Naive thymus-derived CD4-positive, alpha-beta T cell (primary cell): ENCODE data around the gene TEF. TPM values are rescaled to one million over a fixed set of nuclear protein-coding genes. Genes with fewer than 3 reads are reported as not detected.

ENCODE experiments used
- ATAC-seq: fragments of 150-1000 bp; cut with Tn5 transposase; 2 replicates; pipeline ENCODE4 v1.10.0; 2021; ENCODE audit warnings: mild to moderate bottlenecking, moderate library complexity
- CTCF ChIA-PET: fragments of 350-600 bp; sonication (Branson Sonifier 250); formaldehyde crosslinking; loops from one replicate; lab custom pipeline; 2021; ENCODE audit warnings: antibody characterized with exemption; lab: Charles Lee
- POLR2A ChIA-PET: fragments of 350-600 bp; sonication (Branson Sonifier 250); formaldehyde crosslinking; loops from one replicate; lab custom pipeline; 2021; ENCODE audit warnings: antibody characterized with exemption, inconsistent platforms; lab: Charles Lee
- DNase-seq, 9 donors: peaks; one replicate each; pipeline versions ENCODE4 v3.0.0 to v3.0.0-alpha.2; 2020 to 2022; ENCODE audit warnings: mixed read lengths in 1 of 9
- H3K27ac ChIP-seq: one replicate; pipeline ENCODE4 v1.7.0; 2013; ENCODE audit warnings: mild to moderate bottlenecking, low read depth, low read length, moderate library complexity
- H3K27me3 ChIP-seq, 2 donors: one replicate each; pipeline ENCODE4 v1.7.0; 2013; ENCODE audit warnings: low read length in 2 of 2, mild to moderate bottlenecking in 2 of 2, moderate library complexity in 2 of 2; ENCODE audit not compliant: control insufficient read depth in 2 of 2, insufficient read depth in 2 of 2
- H3K36me3 ChIP-seq, 3 experiments: 1 replicate in 2 of 3; 2 replicates in 1 of 3; pipeline ENCODE4 v1.7.0; 2013; ENCODE audit warnings: low read length in 3 of 3, mild to moderate bottlenecking in 3 of 3, moderate library complexity in 1 of 3; ENCODE audit not compliant: insufficient read depth in 3 of 3, control insufficient read depth in 2 of 3
- H3K4me1 ChIP-seq, 2 donors: one replicate each; pipeline ENCODE4 v1.7.0; 2013; ENCODE audit warnings: low read length in 2 of 2, mild to moderate bottlenecking in 2 of 2, moderate library complexity in 1 of 2; ENCODE audit not compliant: control insufficient read depth in 2 of 2, insufficient read depth in 2 of 2
- H3K4me3 ChIP-seq: 2 replicates; pipeline ENCODE4 v1.7.0; 2013; ENCODE audit warnings: mild to moderate bottlenecking, low read length
- H3K9me3 ChIP-seq, 3 experiments: 1 replicate in 2 of 3; 2 replicates in 1 of 3; pipeline ENCODE4 v1.7.0; 2013; ENCODE audit warnings: low read length in 3 of 3; ENCODE audit not compliant: control insufficient read depth in 2 of 3
- H3K27ac Mint-ChIP-seq, 9 donors: one replicate each; pipeline ENCODE4 v1.8.0; 2020 to 2022; ENCODE audit warnings: mixed read lengths in 9 of 9, mild to moderate bottlenecking in 8 of 9, moderate library complexity in 5 of 9, inconsistent platforms in 2 of 9
- H3K27me3 Mint-ChIP-seq, 5 donors: one replicate each; pipeline ENCODE4 v1.8.0; 2021 to 2022; ENCODE audit warnings: mixed read lengths in 5 of 5, mild to moderate bottlenecking in 1 of 5
- H3K36me3 Mint-ChIP-seq, 5 donors: one replicate each; pipeline ENCODE4 v1.8.0; 2020 to 2022; ENCODE audit warnings: mixed read lengths in 5 of 5, mild to moderate bottlenecking in 3 of 5, inconsistent platforms in 1 of 5
- H3K4me1 Mint-ChIP-seq, 7 donors: one replicate each; pipeline ENCODE4 v1.8.0; 2020 to 2022; ENCODE audit warnings: mixed read lengths in 7 of 7, mild to moderate bottlenecking in 3 of 7, inconsistent platforms in 1 of 7
- H3K4me3 Mint-ChIP-seq, 10 donors: one replicate each; pipeline ENCODE4 v1.8.0; 2020 to 2022; ENCODE audit warnings: mild to moderate bottlenecking in 10 of 10, mixed read lengths in 10 of 10, moderate library complexity in 6 of 10, inconsistent platforms in 2 of 10
- H3K9me3 Mint-ChIP-seq, 11 donors: one replicate each; pipeline ENCODE4 v1.8.0; 2020 to 2022; ENCODE audit warnings: mixed read lengths in 11 of 11, mild to moderate bottlenecking in 4 of 11, inconsistent platforms in 1 of 11, moderate library complexity in 1 of 11
- intact Hi-C, 2 donors: fragments of 100-400 bp; cut with micrococcal nuclease; formaldehyde crosslinking; loops; one replicate each; pipeline ENCODE4 v1.15.1; 2023
- polyA plus RNA-seq, 2 donors: library from polyadenylated mRNA; unstranded; fragments of 300-500 nt; fragmentation: Illumina TruSeq; gene quantifications; one replicate each; pipeline ENCODE4 v1.2.3, GENCODE V29; 2021
- total RNA-seq, 6 experiments: library from RNA in 5 of 6; stranded (reverse) in 5 of 6; gene quantifications; 1 replicate in 5 of 6; 2 replicates in 1 of 6; pipeline ENCODE4 v1.2.3 and lab custom pipeline; 2021 to 2026

The TEF gene
- total and polyA plus RNA-seq, 7 experiments from 2014 or later: 3.5 to 8.4 (median 6.2) TPM

GRCh38 chr22:41344189-41344788 lies 37.5 kb upstream of the TEF start:
- intact Hi-C loops: no loop called here
- no peak overlapping the region for H3K27ac ChIP-seq
- Mint-ChIP-seq H3K4me3 (no peak overlapping the region), H3K4me1 (peaks cover 0 to 6% (median 0%) of the 10 kb centered on the region in 7 donors), H3K36me3 (peaks cover 0 to 24% (median 6%) of the 10 kb centered on the region in 5 donors), H3K9me3 (no peaks in the 10 kb centered on the region), H3K27me3 (no peaks in the 10 kb centered on the region), H3K27ac (peak overlapping the region in 1 of 9 donors; percentile 33)
- POLR2A ChIA-PET: no interaction called here
- no peaks in the 10 kb centered on the region for H3K27me3 ChIP-seq
- H3K4me3 ChIP-seq: no peak overlapping the region
- DNase-seq: no peak
- peaks cover 0 to 93% (median 42%) of the 10 kb centered on the region in 3 experiments for H3K36me3 ChIP-seq
- H3K9me3 ChIP-seq: no peaks in the 10 kb centered on the region
- no peaks in the 10 kb centered on the region for H3K4me1 ChIP-seq
- ATAC-seq: no peak
- CTCF ChIA-PET: no interaction called here

DNA sequence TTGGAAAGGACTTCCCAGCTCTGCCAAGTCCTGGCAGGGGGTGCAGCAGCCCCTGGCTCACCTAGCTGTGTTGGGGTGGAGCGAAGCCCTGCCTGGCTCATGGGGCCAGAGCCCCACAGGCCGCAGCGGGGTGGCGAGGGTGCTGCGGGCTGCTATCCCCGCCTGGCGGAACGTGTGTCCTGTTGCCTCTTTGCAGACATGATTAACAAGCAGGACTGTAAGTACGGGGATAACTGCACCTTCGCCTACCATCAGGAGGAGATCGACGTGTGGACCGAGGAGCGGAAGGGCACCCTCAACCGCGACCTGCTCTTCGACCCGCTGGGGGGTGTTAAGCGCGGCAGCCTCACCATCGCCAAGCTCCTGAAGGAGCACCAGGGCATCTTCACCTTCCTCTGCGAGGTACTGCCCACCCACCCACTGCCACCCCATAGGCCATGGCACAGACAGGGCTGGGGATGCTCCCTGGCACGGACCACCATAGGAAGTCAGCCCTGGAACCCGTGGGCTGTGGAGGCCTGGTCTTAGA lies 35.9 kb upstream of the TEF start:
- Histone ChIP-seq H3K4me1 (no peaks in the 10 kb centered on the region), H3K36me3 (peaks cover 0 to 93% (median 41%) of the 10 kb centered on the region in 3 experiments), H3K27me3 (no peaks in the 10 kb centered on the region), H3K4me3 (no peak overlapping the region), H3K27ac (no peak overlapping the region), H3K9me3 (no peaks in the 10 kb centered on the region)
- Mint-ChIP-seq H3K27me3 (no peaks in the 10 kb centered on the region), H3K36me3 (peaks cover 0 to 31% (median 13%) of the 10 kb centered on the region in 5 donors), H3K9me3 (no peaks in the 10 kb centered on the region), H3K4me3 (no peak overlapping the region), H3K27ac (no peak overlapping the region), H3K4me1 (peaks cover 0 to 9% (median 0%) of the 10 kb centered on the region in 7 donors)
- no peak for ATAC-seq
- no peak for DNase-seq
- ChIA-PET POLR2A (no interaction called here), CTCF (no interaction called here)
- intact Hi-C loops: no loop called here

- H3K4me1 Mint-ChIP-seq: peaks cover 0 to 3% (median 0%) of the 10 kb centered on the region in 7 donors
- no peaks in the 10 kb centered on the region for H3K27me3 Mint-ChIP-seq
- intact Hi-C loops: no loop called here
- H3K36me3 Mint-ChIP-seq: peaks cover 0 to 36% (median 15%) of the 10 kb centered on the region in 5 donors
- DNase-seq (no peak), ATAC-seq (no peak)
- no peak overlapping the region for H3K4me3 Mint-ChIP-seq
- H3K9me3 ChIP-seq: no peaks in the 10 kb centered on the region
- ChIA-PET POLR2A (no interaction called here), CTCF (interaction anchor here (0.7 kb wide), 1 partner anchor 234 kb away, joined by 3 read pairs; no protein-coding TSS in a partner anchor)
- no peaks in the 10 kb centered on the region for H3K9me3 Mint-ChIP-seq
- H3K4me3 ChIP-seq: no peak overlapping the region
- H3K27ac ChIP-seq: no peak overlapping the region
- no peak overlapping the region for H3K27ac Mint-ChIP-seq
- no peaks in the 10 kb centered on the region for H3K27me3 ChIP-seq
- no peaks in the 10 kb centered on the region for H3K4me1 ChIP-seq
- peaks cover 0 to 97% (median 38%) of the 10 kb centered on the region in 3 experiments for H3K36me3 ChIP-seq
Measured at GRCh38 chr22:41347066-41347859, 34.5 kb upstream of the TEF start.

- Mint-ChIP-seq H3K36me3 (peaks cover 0 to 31% (median 13%) of the 10 kb centered on the region in 5 donors), H3K9me3 (no peaks in the 10 kb centered on the region), H3K4me1 (peaks cover 0 to 3% (median 0%) of the 10 kb centered on the region in 7 donors), H3K27ac (peak overlapping the region in 1 of 9 donors; percentile 5), H3K4me3 (no peak overlapping the region), H3K27me3 (no peaks in the 10 kb centered on the region)
- no peaks in the 10 kb centered on the region for H3K4me1 ChIP-seq
- no peak overlapping the region for H3K4me3 ChIP-seq
- POLR2A ChIA-PET: no interaction called here
- H3K27ac ChIP-seq: no peak overlapping the region
- ATAC-seq: no peak
- H3K27me3 ChIP-seq: no peaks in the 10 kb centered on the region
- intact Hi-C loops: no loop called here
- CTCF ChIA-PET: no interaction called here
- DNase-seq: no peak
- H3K9me3 ChIP-seq: no peaks in the 10 kb centered on the region
- peaks cover 0 to 94% (median 37%) of the 10 kb centered on the region in 3 experiments for H3K36me3 ChIP-seq
Measured at GRCh38 chr22:41348964-41349484, 32.7 kb upstream of the TEF start.

DNA sequence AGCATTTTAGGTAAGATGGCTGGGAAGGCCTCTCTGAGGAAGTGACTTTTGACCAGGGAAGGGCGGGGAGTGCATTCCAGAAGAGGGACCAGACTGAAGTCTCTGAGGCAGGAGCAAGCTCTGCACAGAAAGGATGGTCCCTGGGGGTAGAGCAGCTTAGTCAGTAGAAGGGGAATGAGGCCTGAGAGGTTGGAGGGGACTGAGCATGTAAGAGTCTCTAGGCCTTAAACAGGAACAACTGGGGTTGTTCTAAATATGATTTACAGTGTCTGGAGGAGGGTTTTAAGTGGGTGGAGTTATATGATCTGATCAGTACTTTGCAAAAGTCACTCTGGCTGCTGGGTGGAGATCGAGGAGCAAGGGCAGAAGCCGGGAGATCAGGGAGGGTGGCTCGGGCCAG lies 31.7 kb upstream of the TEF start:
- DNase-seq (no peak), ATAC-seq (no peak)
- no peak overlapping the region for H3K27ac ChIP-seq
- Mint-ChIP-seq H3K4me1 (peaks cover 0 to 3% (median 0%) of the 10 kb centered on the region in 7 donors), H3K9me3 (no peaks in the 10 kb centered on the region), H3K27me3 (no peaks in the 10 kb centered on the region), H3K27ac (peak overlapping the region in 2 of 9 donors; percentile 10 to 33), H3K4me3 (no peak overlapping the region), H3K36me3 (peaks cover 0 to 30% (median 10%) of the 10 kb centered on the region in 5 donors)
- CTCF ChIA-PET: no interaction called here
- no peaks in the 10 kb centered on the region for H3K9me3 ChIP-seq
- no peak overlapping the region for H3K4me3 ChIP-seq
- POLR2A ChIA-PET: no interaction called here
- H3K36me3 ChIP-seq: peaks cover 0 to 94% (median 31%) of the 10 kb centered on the region in 3 experiments
- H3K27me3 ChIP-seq: no peaks in the 10 kb centered on the region
- no peaks in the 10 kb centered on the region for H3K4me1 ChIP-seq
- intact Hi-C loops: no loop called here

DNA sequence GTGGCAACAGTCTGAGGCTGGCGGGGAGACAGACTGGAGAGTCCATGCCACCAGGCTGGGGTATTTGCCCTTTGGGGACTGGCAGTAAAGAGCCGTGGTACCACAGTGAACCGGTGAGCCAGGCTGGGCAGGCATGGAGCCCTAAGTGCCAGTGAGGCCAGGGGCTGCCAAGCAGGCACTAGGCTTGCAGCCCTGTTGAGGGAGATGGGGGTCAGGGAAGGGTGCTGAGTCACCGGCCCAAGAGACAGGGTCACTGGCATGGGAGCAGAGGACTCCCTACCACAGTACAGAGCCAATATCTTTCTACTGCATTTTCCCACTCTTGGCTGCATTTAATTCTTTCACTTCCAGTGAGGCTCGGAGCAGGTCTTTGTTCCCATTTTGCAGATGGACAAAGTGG lies 30.7 kb upstream of the TEF start:
- CTCF ChIA-PET: no interaction called here
- peaks cover 0 to 96% (median 27%) of the 10 kb centered on the region in 3 experiments for H3K36me3 ChIP-seq
- POLR2A ChIA-PET: no interaction called here
- H3K4me1 ChIP-seq: no peaks in the 10 kb centered on the region
- Mint-ChIP-seq H3K4me3 (no peak overlapping the region), H3K4me1 (peaks cover 0 to 3% (median 0%) of the 10 kb centered on the region in 7 donors), H3K9me3 (no peaks in the 10 kb centered on the region), H3K27ac (peak overlapping the region in 1 of 9 donors; percentile 41), H3K36me3 (peaks cover 0 to 29% (median 10%) of the 10 kb centered on the region in 5 donors), H3K27me3 (no peaks in the 10 kb centered on the region)
- no peak overlapping the region for H3K4me3 ChIP-seq
- H3K27me3 ChIP-seq: no peaks in the 10 kb centered on the region
- no peak overlapping the region for H3K27ac ChIP-seq
- no peaks in the 10 kb centered on the region for H3K9me3 ChIP-seq
- no peak for DNase-seq
- ATAC-seq: no peak
- intact Hi-C loops: no loop called here
